ENCODE measurements around the gene CCDC177.
A peak's percentile ranks its signal among the peaks of the same experiment; 100 is the strongest.

CCDC177 gene

DNA sequence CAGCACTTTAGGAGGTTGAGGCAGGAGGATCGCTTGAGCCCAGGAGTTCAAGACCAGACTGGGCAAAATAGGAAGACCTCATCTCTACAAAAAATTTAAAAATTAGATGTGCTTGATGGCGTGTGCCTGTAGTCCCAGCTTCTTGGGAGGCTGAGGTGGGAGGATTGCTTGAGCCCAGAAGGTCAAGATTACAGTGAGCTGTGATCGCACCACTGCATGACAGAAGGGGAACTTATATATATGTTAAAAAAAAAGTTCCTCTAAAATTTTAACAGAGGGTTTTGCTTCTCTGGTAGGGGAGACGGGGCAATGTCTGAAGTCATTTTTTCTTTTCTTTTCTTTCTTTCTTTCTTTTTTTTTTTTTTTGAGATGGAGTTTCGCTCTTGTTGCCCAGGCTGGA is 24.8 kb upstream of the CCDC177 start:
- peak; percentile 38 to 73 for DNase-seq

GRCh38 chr14:69595336-69595735 is 20.7 kb upstream of the CCDC177 start:
- DNase-seq: no peak

DNA sequence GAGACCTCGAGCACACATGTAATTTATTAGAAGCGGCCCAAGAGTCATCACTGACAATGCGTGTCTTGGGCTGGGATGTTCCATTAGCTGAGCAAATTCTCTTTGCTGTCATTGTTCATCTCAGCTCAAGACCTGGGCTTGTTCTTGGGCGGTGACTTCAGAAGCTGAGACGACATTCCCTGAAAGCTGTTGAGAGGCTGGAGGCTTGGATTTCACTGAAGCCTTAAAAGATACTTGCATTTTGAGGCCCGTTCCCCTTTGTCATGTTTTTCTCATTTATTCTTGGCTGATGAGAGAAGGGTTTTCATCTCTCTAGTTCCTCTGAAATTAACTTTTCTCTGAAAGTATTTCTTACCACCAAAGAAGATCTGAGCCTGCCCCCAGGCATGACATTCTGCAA is 20.2 kb upstream of the CCDC177 start:
- DNase-seq: no peak

DNA sequence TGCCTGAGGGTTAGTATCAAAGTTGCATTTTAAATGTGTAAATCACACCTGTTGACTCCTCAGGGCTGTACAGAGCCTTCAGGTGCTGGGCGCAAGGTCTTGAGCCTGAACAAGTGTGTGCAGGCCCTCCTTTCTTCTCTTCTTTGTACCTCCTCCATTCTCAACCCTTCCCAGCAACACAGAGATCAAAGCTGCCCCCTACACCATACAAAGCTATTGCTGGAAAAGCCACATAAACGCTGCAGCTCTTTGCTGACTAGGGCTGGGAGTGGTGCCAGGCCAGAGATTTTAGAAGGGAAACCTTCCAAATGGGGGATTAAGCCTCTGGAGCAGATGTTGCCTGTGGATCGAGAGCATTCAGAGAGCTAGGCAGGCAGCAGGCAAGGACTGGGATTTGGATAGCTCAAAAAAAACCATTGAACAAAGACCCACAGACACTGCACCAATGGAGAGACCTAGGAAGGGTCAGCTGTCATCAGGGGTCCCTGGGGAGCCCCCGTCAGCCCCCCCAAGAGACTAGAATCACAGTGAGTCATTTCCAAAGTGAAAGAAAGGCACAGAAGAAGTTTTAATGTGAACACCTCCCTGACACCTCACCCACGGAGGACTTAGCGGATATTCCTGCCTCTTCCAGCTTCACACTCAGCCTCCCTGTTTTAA is 18.5 kb upstream of the CCDC177 start:
- DNase-seq: no peak

GRCh38 chr14:69591317-69591716 is 16.6 kb upstream of the CCDC177 start:
- no peak for DNase-seq

GRCh38 chr14:69587389-69587788 is 12.7 kb upstream of the CCDC177 start:
- no peak for DNase-seq

DNA sequence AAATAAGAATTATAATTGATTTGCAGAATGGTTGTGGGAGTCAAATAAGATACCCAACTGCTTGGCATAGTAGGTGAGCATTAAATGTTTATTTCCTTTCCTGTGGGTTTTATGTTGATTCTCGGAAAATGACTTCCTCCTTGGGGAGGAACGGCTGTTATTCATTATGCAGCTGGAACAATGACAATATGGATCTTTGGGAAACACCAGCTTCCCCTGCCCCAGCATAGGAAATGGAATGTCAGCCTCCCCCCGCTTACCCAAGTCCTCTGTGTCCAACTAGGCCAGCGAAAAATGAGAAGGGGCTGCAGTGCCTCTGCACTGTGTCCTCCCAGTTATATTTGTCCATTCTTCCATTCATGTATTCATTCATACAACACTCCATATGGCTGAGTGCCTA is 11.7 kb upstream of the CCDC177 start:
- no peak for DNase-seq

DNA sequence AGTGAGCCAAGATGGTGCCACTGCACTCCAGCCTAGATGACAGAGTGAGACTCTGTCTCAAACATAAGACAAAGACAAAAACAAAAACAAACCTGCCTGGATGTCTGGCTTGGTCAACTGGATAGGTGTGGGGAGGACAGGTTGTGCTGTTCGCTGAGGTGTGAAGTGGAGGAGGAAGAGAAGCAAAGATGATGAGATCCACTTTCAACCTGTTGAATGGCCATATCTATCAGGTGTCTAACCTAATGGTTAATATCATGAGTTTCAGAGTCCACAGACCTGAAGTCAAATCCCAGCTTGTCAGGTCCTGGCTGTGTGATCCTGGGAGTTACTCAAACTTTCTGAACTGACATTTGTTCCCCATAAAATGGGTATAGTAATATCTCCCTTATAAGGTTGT is 9.7 kb upstream of the CCDC177 start:
- DNase-seq: no peak

GRCh38 chr14:69582829-69583228 is 8.2 kb upstream of the CCDC177 start:
- no peak for DNase-seq

- no peak for DNase-seq
Measured at GRCh38 chr14:69582212-69582611, 7.5 kb upstream of the CCDC177 start.

DNA sequence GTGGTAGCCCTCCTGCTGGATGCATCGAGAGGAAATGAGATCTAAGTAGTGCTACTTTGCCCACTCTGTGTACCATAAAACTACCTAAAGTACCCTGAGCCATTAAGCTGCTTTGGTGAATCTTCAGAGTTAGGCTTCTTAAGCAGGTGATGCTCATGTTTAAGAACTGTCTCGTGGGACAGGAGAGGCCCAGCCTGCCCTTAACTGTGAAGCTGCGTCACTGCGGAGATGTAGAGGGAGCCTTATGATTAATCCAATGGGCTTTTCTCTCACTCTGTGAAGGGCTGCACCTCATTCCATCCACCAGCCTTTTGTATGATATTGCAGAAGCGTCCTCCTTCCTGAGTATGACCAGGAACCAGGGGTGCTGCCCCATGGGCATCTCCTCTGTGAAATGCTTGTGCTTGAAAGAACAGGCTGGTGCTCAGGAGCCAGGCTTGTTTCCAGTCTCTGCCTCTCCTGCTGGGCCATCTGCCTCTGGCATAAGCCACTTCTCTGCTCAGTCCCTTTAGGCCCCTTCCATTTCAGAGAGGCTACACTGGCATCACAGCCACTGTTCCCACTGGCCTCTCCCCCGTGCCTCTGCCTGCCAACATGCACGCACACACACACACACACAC is 6.8 kb upstream of the CCDC177 start:
- DNase-seq: no peak

- peak; percentile 50 to 59 for DNase-seq
Measured at GRCh38 chr14:69580009-69580577, 5.4 kb upstream of the CCDC177 start.

DNA sequence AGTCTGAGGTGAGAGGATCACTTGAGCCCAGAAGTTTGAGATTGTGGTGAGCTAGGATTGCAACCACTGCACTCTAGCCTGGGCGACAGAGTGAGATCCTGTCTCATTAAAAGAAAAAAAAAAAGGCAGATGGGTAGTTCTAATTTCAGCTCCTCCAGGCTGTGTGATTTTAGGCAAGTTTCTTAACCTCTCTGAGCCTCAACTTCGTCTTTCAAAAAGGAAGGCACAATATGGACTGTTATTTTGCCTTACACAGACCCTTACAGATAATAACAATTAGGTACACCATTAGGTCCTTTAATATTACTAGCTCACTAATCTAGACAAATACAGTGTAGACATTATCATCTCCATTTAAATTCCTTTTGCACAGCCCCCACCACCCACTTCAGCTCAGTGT is 4.8 kb upstream of the CCDC177 start:
- no peak for DNase-seq

GRCh38 chr14:69574954-69575295 is 254 bp upstream of the CCDC177 start:
- DNase-seq: no peak

- DNase-seq: no peak
Measured at GRCh38 chr14:69573831-69574262, 824 bp downstream of the CCDC177 start.

DNA sequence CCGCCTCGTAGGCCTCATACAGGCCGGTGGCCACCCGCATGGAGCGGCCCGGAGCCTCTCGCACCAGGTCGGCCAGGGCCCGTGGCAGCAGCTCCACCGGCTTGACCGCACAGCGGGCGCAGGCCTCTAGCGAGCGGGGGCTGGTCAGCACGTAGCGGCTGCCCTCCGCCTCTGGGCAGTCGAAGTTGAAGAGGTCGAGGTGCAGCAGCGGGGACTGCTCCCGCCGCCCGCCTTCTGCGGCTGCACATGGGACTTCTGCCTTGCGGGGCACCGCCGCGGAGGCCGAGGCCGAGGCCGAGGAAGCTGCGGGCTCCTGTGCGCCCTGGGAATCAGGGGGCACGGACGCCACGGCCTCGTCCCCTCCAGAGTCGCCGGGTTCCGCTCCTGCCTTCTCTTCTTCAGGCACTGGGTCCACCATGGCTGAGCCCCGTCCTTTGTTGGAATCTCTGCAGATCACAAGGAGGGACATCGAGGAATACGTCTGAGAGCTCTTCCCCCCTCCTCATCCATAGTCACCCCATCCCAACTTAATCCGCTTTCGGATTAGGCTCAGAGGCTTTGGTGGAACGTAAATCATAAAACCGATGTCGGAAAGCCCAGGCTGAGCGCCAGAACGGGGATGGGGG is 1.4 kb downstream of the CCDC177 start:
- DNase-seq: no peak

DNA sequence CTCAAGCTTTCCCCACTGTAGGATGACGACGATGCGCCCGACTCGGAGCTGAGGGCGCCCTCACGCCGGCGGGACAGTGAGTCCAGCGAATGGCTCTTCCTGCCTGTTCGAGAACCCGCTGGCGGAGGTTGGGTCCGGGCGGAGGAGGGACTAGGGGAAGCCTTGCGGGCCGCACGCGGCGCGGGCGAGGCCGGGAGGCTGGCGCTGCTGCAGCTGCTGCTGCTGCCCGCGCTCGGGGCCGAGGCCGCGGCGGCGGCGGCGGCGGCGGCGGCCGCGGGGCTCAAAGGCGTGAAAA is 1.9 kb downstream of the CCDC177 start:
- no peak for DNase-seq

DNA sequence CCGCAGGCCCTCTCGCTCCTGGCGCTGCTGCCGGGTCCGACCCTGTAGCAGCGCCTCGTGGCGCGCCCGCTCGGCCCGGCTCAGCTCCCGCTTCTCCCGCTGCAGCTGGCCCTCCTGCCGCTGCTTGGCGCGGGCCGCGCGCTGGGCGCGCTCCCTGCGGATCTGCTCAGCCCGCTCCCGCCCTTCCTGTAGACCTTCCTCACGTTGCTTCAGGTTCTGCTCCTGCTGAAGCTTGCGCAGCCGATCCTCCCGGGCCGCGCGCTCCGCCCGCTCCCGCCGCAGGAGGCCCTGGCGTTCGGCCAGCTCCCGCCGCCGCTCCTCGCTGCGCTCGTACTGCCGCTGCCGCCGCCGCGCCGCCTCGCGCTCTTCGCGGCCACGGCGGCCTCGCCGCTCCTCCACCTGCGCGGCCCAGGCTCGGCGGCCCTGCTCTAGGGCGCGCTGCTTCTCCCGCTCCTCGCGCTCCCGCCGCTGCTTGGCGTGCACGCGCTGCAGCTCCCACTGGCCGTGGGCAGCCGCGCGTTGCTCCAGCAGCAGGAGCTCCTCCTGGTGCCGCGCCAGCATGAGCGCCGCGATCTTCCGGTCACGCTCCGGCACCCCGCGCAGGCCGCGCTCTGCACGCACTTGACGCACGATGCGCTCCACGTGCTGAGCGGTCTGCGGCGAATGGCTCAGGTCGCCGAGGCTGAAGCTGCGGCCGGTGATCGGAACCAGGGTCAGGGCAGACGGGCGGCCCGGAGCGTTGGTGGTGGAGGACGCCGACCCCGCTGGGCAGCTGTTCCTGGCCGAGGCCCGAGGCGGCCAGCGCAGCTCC is 2.4 kb downstream of the CCDC177 start:
- DNase-seq: no peak

DNA sequence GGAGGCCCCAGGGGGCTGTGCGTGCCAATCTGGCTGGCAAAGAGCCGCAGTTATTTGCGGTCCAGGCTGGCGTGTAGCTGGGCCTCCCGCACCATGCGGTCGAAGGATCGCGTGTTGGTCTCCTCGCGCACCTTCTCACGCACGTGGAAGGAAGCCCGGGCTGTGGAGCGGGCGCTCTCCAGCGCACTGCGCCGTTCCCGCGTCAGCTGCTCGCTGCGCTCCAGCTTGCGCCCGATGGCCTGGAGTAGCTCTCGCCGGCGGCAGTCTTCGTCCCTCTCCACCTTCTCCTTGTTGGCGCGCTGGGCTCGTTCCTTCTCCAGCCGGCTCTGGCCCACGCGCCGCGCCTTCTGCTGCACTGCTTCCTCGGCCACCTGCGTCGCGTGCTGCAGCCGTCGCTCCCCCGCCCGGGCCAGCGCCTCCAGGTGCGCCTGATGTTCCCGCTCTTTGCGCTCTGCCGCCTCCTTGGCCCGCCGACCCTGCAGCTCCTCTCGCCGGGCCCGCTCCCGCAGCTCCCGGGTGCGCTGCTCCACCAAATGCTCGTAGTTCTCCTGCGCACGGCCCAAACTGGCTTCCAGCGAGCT is 3.1 kb downstream of the CCDC177 start:
- no peak for DNase-seq

GRCh38 chr14:69570836-69571330 is 3.8 kb downstream of the CCDC177 start:
- no peak for DNase-seq

- DNase-seq: no peak
Measured at GRCh38 chr14:69569859-69570258, 4.8 kb downstream of the CCDC177 start.

DNA sequence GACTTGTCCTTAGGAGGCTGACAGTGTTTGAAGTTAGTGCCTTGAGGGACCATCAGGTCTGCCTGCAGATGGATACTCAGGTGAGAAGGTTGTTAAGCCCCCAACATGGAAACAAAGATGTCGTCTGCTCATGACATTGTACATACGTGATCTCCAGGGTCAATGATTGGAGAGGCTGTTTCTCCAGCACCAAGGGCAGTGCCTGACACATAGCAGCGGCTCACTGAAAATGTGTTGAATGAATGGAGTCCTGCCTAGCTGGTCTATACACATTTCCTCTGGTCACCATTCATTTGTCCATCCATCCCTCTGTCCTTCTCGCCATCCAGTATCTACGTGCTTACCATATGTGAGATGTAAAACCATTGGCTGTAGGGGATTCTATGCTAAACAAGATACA is 7.1 kb downstream of the CCDC177 start:
- DNase-seq: no peak

- no peak for DNase-seq
Measured at GRCh38 chr14:69561893-69562292, 12.8 kb downstream of the CCDC177 start.
